Spleen (tissue), 11 donors: ENCODE measurements around the gene TAF1D. TPM values are rescaled to one million over a fixed set of nuclear protein-coding genes. Genes with fewer than 3 reads are reported as not detected.
A peak's percentile ranks its signal among the peaks of the same experiment; 100 is the strongest.

Source experiments
- DNase-seq: peaks from one replicate; pipeline ENCODE4 v3.0.0-alpha.2; 2020
- H3K27ac ChIP-seq, 8 donors: fragments of 200-600 bp; sonication (generic) in 7 of 8; 1 replicate in 4 of 8; 2 replicates in 4 of 8; pipeline versions ENCODE4 v1.5.0 to v1.8.0; 2016 to 2021; ENCODE audit warnings: inconsistent platforms in 4 of 8, mild to moderate bottlenecking in 4 of 8, moderate library complexity in 1 of 8
- H3K27me3 ChIP-seq, 7 donors: fragments of 200-600 bp; sonication (generic) in 6 of 7; replicated peaks in 1 of 7; 1 replicate in 4 of 7; 2 replicates in 3 of 7; pipeline versions ENCODE4 v1.5.0 to v1.8.0; 2016 to 2021; ENCODE audit warnings: inconsistent platforms in 3 of 7, mild to moderate bottlenecking in 1 of 7
- H3K36me3 ChIP-seq, 6 donors: fragments of 200-600 bp; sonication (generic) in 5 of 6; 1 replicate in 4 of 6; 2 replicates in 2 of 6; pipeline versions ENCODE4 v1.5.0 to v1.8.0; 2016 to 2021; ENCODE audit warnings: inconsistent platforms in 2 of 6
- H3K4me1 ChIP-seq, 6 donors: fragments of 200-600 bp; sonication (generic) in 5 of 6; 1 replicate in 3 of 6; 2 replicates in 3 of 6; pipeline versions ENCODE4 v1.5.0 to v1.8.0; 2016 to 2021; ENCODE audit warnings: inconsistent platforms in 3 of 6
- H3K4me3 ChIP-seq, 8 donors: fragments of 200-600 bp; sonication (generic) in 7 of 8; 1 replicate in 4 of 8; 2 replicates in 4 of 8; pipeline versions ENCODE4 v1.5.0 to v1.8.0; 2016 to 2021; ENCODE audit warnings: inconsistent platforms in 4 of 8, mild to moderate bottlenecking in 4 of 8, moderate library complexity in 2 of 8
- H3K9me3 ChIP-seq, 8 donors: fragments of 200-600 bp; sonication (generic) in 7 of 8; 1 replicate in 4 of 8; 2 replicates in 4 of 8; pipeline versions ENCODE4 v1.5.0 to v1.8.0; 2016 to 2021; ENCODE audit warnings: inconsistent platforms in 4 of 8
- POLR2A ChIP-seq, 3 donors: fragments of 450-650 bp; IDR thresholded peaks; one replicate each; pipeline ENCODE4 v1.5.1; 2017; ENCODE audit warnings: antibody characterized with exemption in 3 of 3, mild to moderate bottlenecking in 1 of 3
- POLR2AphosphoS5 ChIP-seq, 3 donors: sonication (generic); formaldehyde crosslinking; IDR thresholded peaks; one replicate each; pipeline ENCODE4 v1.5.1; 2017; ENCODE audit warnings: antibody characterized with exemption in 3 of 3
- WGBS, 5 donors: extraction: QIAGEN DNeasy Blood & Tissue Kit in 3 of 5; methylation state at CpG; one replicate each; pipeline versions ENCODE4 v1.1.5 to v1.1.7; 2013 to 2018; 5-methylcytosine and 5-hydroxymethylcytosine counted together
- intact Hi-C: fragments of 100-400 bp; cut with DNase I; formaldehyde crosslinking; loops from one replicate; pipeline ENCODE4 v1.15.0; 2023; ENCODE audit warnings: low total_unique reads
- polyA plus RNA-seq, 3 donors: library from polyadenylated mRNA; stranded (reverse); fragments of 200-250 nt; gene quantifications; one replicate each; pipeline ENCODE4 v1.2.1, GENCODE V29; 2013
- total RNA-seq, 7 donors: library from RNA; depleted of rRNA in 3 of 7; stranded (reverse); fragments of >200 nt in 3 of 7; fragmentation: NEBNext Ultra II Directional in 4 of 7; extraction: Animal tissue kit (Norgen Biotek cat#: 25700) in 4 of 7; gene quantifications; one replicate each; pipeline versions ENCODE4 v1.1.0 to v1.2.1, GENCODE V29; 2016 to 2021
- TF ChIP-seq, protein P1 (sequence below), 11 experiments: fragments of 200-600 bp in 7 of 11; fragments of 450-650 bp in 4 of 11; sonication (generic) in 4 of 11; IDR thresholded peaks in 8 of 11; conservative IDR thresholded peaks in 3 of 11; 1 replicate in 7 of 11; 2 replicates in 4 of 11; pipeline versions ENCODE4 v1.4.0 to v1.8.0; 2016 to 2021; ENCODE audit warnings: antibody characterized with exemption in 11 of 11, inconsistent platforms in 4 of 11, mild to moderate bottlenecking in 1 of 11
- donor health status: healthy with polysubstance abuse.
- donor health status: DM: no; HTN: no; CAD: no; lungs with moderate emphysema.
- donor health status: DM: no; HTN: no; CAD: no.
- donor health status: Bipolar disorder and iron deficiency.
- donor health status: healthy.
- donor health status: DM: no; HTN: no; CAD: no.
- donor health status: DM: yes; HTN: yes; CAD: no.

The TAF1D gene
- total and polyA plus RNA-seq, 10 donors, result 99.4 to 244 (median 134) TPM

DNA sequence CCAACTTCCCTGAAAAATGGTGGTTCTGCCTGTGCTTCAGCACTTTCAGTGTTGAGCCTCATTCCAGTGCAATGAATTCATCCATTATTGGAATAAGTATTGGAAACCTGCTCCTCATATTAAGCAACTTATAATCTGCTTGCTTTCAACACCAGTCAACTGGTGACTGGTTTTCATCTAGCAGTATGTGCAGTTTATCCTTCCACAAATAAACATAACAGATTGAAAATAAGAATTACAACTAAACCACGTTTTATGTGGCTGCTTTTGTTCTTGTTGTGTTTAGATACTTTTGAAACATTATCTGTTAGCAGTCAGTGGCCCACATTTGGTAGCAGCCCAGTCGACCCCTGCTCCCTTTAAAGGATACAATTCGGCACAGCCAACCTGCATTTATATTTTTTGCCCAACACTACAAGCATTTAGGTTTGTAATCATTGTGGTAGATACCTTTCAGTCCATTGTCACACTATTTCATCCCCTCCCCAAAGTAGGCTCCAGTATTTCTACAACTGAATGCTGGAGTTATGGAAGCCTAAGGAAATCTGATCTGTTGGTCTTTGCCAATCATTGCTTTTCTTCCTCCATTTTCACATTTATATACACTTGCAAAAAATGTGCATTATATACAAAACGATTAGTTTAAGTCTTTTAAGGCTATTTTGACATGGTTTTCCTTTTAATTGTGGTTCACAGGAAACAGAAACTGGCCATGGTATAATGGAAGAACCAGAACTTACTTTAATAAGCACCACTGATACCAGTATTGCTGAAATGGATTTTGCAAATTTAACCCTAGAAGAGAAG lies 13.1 kb downstream of the TAF1D start:
- Histone ChIP-seq H3K4me3 (no peak overlapping the region), H3K27ac (peak overlapping the region in 1 of 8 donors; percentile 12), H3K9me3 (no peaks in the 10 kb centered on the region), H3K36me3 (peaks cover 0 to 100% (median 77%) of the 10 kb centered on the region in 6 donors), H3K27me3 (no peaks in the 10 kb centered on the region), H3K4me1 (peaks cover 0 to 4% (median under 1%) of the 10 kb centered on the region in 6 donors)
- TF ChIP-seq POLR2A (IDR thresholded peaks at IDR 0.05), result no peak
- TF ChIP-seq, protein P1, sequence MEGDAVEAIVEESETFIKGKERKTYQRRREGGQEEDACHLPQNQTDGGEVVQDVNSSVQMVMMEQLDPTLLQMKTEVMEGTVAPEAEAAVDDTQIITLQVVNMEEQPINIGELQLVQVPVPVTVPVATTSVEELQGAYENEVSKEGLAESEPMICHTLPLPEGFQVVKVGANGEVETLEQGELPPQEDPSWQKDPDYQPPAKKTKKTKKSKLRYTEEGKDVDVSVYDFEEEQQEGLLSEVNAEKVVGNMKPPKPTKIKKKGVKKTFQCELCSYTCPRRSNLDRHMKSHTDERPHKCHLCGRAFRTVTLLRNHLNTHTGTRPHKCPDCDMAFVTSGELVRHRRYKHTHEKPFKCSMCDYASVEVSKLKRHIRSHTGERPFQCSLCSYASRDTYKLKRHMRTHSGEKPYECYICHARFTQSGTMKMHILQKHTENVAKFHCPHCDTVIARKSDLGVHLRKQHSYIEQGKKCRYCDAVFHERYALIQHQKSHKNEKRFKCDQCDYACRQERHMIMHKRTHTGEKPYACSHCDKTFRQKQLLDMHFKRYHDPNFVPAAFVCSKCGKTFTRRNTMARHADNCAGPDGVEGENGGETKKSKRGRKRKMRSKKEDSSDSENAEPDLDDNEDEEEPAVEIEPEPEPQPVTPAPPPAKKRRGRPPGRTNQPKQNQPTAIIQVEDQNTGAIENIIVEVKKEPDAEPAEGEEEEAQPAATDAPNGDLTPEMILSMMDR (IDR thresholded peaks at IDR 0.05 in 8 of 11, conservative IDR thresholded peaks at IDR 0.05 in 3 of 11), result no peak
- peak in 1 of 3 donors; percentile 43 for TF ChIP-seq POLR2AphosphoS5 (IDR thresholded peaks at IDR 0.05)
- intact Hi-C loops, result no loop called here
- 52 to 62% (median 57%) methylated on average over 4 of the region's 4 CpGs for WGBS, 5 donors
- no peak for DNase-seq

GRCh38 chr11:93724089-93724488 lies 17.2 kb downstream of the TAF1D start:
- no peak for DNase-seq
- intact Hi-C loops, result no loop called here
- TF ChIP-seq POLR2AphosphoS5 (IDR thresholded peaks at IDR 0.05) (no peak), POLR2A (IDR thresholded peaks at IDR 0.05) (no peak)
- TF ChIP-seq, protein P1 (IDR thresholded peaks at IDR 0.05 in 8 of 11, conservative IDR thresholded peaks at IDR 0.05 in 3 of 11), result no peak
- H3K4me3 ChIP-seq, result no peak overlapping the region
- peaks cover 0 to 11% (median under 1%) of the 10 kb centered on the region in 6 donors for H3K4me1 ChIP-seq
- H3K36me3 ChIP-seq, result peaks cover 0 to 91% (median 43%) of the 10 kb centered on the region in 6 donors
- 92 to 98% (median 98%) methylated on average over 1 of the region's 1 CpG for WGBS, 5 donors
- no peak overlapping the region for H3K27ac ChIP-seq
- H3K27me3 ChIP-seq, result no peaks in the 10 kb centered on the region
- H3K9me3 ChIP-seq, result no peaks in the 10 kb centered on the region

DNA sequence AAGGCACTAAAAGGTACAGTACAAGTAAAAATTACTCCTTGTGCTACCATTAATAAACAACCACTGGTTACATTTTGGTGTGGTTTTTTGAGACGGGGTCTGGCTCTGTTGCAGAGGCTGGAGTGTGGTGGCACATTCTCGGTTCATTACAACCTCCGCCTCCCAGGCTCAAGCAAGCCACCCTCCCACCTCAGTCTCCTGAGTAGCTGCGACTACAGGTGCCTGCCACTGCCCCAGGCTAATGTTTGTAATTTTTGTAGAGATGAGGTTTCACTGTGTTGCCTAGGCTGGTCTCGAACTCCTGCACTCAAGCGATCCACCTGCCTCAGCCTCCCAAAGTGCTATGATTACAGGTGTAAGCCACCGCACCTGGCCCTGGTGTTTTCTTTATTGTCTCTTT lies 20.8 kb downstream of the TAF1D start:
- no peaks in the 10 kb centered on the region for H3K27me3 ChIP-seq
- no peak overlapping the region for H3K4me3 ChIP-seq
- no peak for DNase-seq
- TF ChIP-seq POLR2A (IDR thresholded peaks at IDR 0.05), result no peak
- no peak for TF ChIP-seq POLR2AphosphoS5 (IDR thresholded peaks at IDR 0.05)
- TF ChIP-seq, protein P1 (IDR thresholded peaks at IDR 0.05 in 8 of 11, conservative IDR thresholded peaks at IDR 0.05 in 3 of 11), result no peak
- WGBS, 5 donors, result 94 to 98% (median 96%) methylated on average over 7 of the region's 7 CpGs
- H3K4me1 ChIP-seq, result peaks cover 11 to 34% (median 17%) of the 10 kb centered on the region in 6 donors
- peaks cover 0 to 80% (median 24%) of the 10 kb centered on the region in 6 donors for H3K36me3 ChIP-seq
- no peaks in the 10 kb centered on the region for H3K9me3 ChIP-seq
- no peak overlapping the region for H3K27ac ChIP-seq
- intact Hi-C loops, result no loop called here

DNA sequence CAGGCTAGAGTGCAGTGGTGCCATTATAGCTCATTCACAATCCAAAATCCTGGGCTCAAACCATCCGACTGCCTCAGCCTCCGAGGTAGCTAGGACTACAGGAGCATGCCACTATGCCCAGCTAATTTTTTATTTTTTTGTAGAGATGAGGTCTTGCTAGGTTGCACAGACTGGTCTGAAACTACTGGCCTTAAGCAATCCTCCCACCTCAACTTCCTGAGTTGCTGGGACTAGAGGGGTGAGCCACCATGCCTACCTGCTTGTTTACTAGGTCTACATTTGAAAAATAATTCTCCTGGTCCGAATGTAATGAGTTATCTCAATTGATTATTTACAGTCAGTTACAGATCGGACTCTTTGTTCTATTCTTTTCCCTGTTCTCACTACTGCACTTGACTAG lies 22.0 kb downstream of the TAF1D start:
- TF ChIP-seq, protein P1 (IDR thresholded peaks at IDR 0.05 in 8 of 11, conservative IDR thresholded peaks at IDR 0.05 in 3 of 11), result no peak
- TF ChIP-seq POLR2A (IDR thresholded peaks at IDR 0.05) (no peak), POLR2AphosphoS5 (IDR thresholded peaks at IDR 0.05) (no peak)
- intact Hi-C loops, result no loop called here
- Histone ChIP-seq H3K4me3 (no peak overlapping the region), H3K9me3 (no peaks in the 10 kb centered on the region), H3K27me3 (no peaks in the 10 kb centered on the region), H3K27ac (peak overlapping the region in 3 of 8 donors; percentile 37 to 84 (median 78)), H3K4me1 (peaks cover 11 to 34% (median 17%) of the 10 kb centered on the region in 6 donors), H3K36me3 (peaks cover 0 to 80% (median 27%) of the 10 kb centered on the region in 6 donors)
- DNase-seq, result no peak
- WGBS, 5 donors, result 84 to 93% (median 88%) methylated on average over 4 of the region's 4 CpGs
